Activated CD4-positive, alpha-beta T cell treated with anti-CD3 and anti-CD28 coated beads for 36 hours (primary cell): ENCODE measurements around the gene MBLAC2. TPM values are rescaled to one million over a fixed set of nuclear protein-coding genes. Genes with fewer than 3 reads are reported as not detected.

ENCODE experiments used
- ATAC-seq: fragments of 200-7000 bp; cut with Tn5 transposase; one replicate; pipeline ENCODE4 v1.10.0; 2021; ENCODE audit warnings: mild to moderate bottlenecking, moderate library complexity
- CTCF ChIA-PET: fragments of 350-600 bp; sonication (Branson Sonifier 250); formaldehyde crosslinking; loops from one replicate; lab custom pipeline; 2021; ENCODE audit warnings: antibody characterized with exemption; lab: Charles Lee
- POLR2A ChIA-PET: fragments of 350-600 bp; sonication (Branson Sonifier 250); formaldehyde crosslinking; loops from one replicate; lab custom pipeline; 2021; ENCODE audit warnings: antibody characterized with exemption, inconsistent platforms; lab: Charles Lee
- DNase-seq: peaks from one replicate; pipeline ENCODE4 v3.0.0-alpha.2; 2020
- H3K27ac Mint-ChIP-seq: one replicate; pipeline ENCODE4 v1.8.0; 2021; ENCODE audit warnings: mixed read lengths
- H3K27me3 Mint-ChIP-seq: one replicate; pipeline ENCODE4 v1.8.0; 2021; ENCODE audit warnings: mixed read lengths
- H3K36me3 Mint-ChIP-seq: one replicate; pipeline ENCODE4 v1.8.0; 2021; ENCODE audit warnings: low read depth, mixed read lengths
- H3K4me1 Mint-ChIP-seq: one replicate; pipeline ENCODE4 v1.8.0; 2021; ENCODE audit warnings: mixed read lengths
- H3K4me3 Mint-ChIP-seq: one replicate; pipeline ENCODE4 v1.8.0; 2021; ENCODE audit warnings: mild to moderate bottlenecking, moderate library complexity, mixed read lengths
- H3K9me3 Mint-ChIP-seq: one replicate; pipeline ENCODE4 v1.8.0; 2021; ENCODE audit warnings: low read depth, mixed read lengths
- intact Hi-C, 2 experiments: fragments of 100-400 bp; cut with DNase I in 1 of 2; cut with micrococcal nuclease in 1 of 2; formaldehyde crosslinking; loops; one replicate each; pipeline versions ENCODE4 v1.14.2 to v1.15.1; 2022 to 2024; cut with DNase I, micrococcal nuclease
- total RNA-seq, 2 experiments: library from RNA; stranded (reverse); gene quantifications; one replicate each; pipeline ENCODE4 v1.2.3, GENCODE V29; 2021

MBLAC2 gene
- total RNA-seq, result 1 to 10 TPM; 4.6 to 5.1 TPM

DNA sequence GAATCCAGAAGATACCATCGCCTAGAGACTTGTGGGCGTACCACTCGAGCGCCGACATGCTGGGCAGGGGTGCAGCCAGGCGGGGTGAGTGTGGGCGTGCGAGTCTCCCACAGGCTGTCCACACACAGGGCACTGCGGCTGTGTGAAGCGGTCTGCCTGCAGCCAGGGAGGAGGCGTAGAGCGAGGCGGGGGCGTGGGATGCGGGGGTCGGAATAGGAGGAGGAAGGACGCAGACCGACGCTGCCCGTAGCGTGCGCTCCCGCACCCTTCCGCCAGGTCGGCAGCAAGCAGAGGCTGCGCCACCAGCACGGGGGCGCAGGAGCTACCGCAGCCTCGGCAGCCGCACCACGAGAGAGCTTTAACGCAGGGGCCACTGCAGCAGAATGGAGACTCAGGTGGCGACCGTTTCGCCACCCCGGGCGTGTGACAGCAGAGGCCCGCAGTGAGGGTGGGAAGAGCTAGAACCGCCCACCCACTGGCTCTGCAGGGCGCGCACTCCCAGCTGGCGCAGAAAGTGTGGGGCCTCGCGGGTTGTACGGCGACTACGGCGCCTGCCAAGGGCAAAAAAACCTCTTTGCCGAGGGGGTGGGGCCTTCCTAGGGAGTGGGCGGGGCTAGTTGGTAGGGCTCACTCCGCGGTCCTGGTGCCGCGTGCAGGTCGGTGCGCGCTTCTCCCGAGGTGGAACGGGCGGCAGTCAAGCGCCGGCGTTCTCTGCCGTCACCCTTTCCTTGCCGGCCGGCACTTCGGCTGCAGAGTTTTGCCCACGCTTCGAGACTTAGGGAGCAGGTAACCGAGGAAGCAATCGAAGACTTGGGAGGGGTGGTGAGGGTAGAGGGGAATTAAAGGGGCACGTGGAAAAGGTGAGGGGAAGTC lies at the start of gene MBLAC2, which contains the start of gene POLR3G:
Gene MBLAC2 (minus strand): TSS at position 537 of the 873 bp plus-strand sequence. CDS start 479 bp downstream, at position 58.
Gene POLR3G (plus strand): TSS at position 630 of the 873 bp plus-strand sequence. CDS start 10,704 bp downstream, outside the sequence.
- H3K27me3 Mint-ChIP-seq, result no peaks in the 10 kb centered on the region
- POLR2A ChIA-PET, result interaction anchor here (0.8 to 1.2 kb wide), 5 partner anchors 56 to 74 kb away, joined by 3 to 5 read pairs (median 3); partner anchors contain the start of gene CETN3
- H3K4me1 Mint-ChIP-seq, result peaks cover 36% of the 10 kb centered on the region
- peaks cover 7% of the 10 kb centered on the region for H3K9me3 Mint-ChIP-seq
- ATAC-seq (peak; percentile 91), DNase-seq (peak; percentile 97)
- H3K27ac Mint-ChIP-seq, result peak within 1 kb of the TSS; percentile 89
- CTCF ChIA-PET, result interaction anchor here (0.6 to 3.2 kb wide), 7 partner anchors 8 to 1561 kb away, joined by 3 to 16 read pairs (median 3); partner anchors contain the start of gene CETN3
- H3K4me3 Mint-ChIP-seq, result peak within 1 kb of the TSS; percentile 95
- intact Hi-C loops, result loop anchor here (1.0 to 5.0 kb wide), 4 partner anchors 34 to 908 kb away; partner anchors contain the start of genes CETN3 (in 2 of the 2), LYSMD3 (in 2 of the 2) and ARRDC3 (in 1 of the 2)
- peaks cover 31% of the 10 kb centered on the region for H3K36me3 Mint-ChIP-seq

DNA sequence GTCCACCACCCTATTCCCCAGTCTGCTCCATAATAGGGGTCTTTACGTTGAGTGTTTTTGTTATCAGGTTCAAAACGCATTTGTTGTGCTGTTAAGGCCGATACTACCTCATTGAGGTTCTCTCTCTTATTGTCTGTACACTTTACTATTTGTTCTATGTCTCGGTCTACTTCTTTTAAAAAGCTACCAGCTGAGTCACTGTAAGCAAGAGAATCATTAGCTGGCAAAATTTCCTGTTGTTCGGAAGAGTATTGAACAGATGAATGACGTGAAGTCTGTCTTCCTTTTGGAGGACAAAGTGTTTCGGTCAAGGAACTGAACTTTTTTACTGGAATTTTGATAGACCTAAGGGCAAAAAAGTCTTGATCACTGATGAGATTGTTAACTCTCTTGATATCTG lies 44.5 kb upstream of the MBLAC2 start:
- ChIA-PET POLR2A (no interaction called here), CTCF (no interaction called here)
- Mint-ChIP-seq H3K27ac (no peak overlapping the region), H3K36me3 (peaks cover 35% of the 10 kb centered on the region), H3K4me1 (peaks cover 14% of the 10 kb centered on the region), H3K9me3 (no peaks in the 10 kb centered on the region), H3K27me3 (no peaks in the 10 kb centered on the region), H3K4me3 (no peak overlapping the region)
- DNase-seq (no peak), ATAC-seq (no peak)
- intact Hi-C loops, result no loop called here

DNA sequence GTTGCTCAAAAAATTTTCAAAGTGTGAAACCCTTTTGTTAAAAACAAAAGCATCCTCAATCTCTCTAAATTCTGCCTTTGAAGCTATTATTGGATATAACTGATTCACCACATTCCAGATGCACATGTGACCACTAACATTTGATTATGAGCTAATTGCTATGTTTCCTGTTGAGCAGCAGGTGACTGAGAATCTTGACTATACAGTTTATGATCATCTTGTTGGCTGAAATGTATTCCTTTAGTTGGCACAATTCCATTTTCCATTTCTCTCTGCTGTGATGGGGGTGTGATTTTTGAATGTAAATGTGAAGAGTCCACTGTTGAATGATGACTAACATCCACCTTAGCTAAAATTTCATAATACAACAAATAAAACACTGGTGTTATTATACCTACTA lies 44.1 kb upstream of the MBLAC2 start:
- DNase-seq (no peak), ATAC-seq (no peak)
- no peaks in the 10 kb centered on the region for H3K27me3 Mint-ChIP-seq
- no peak overlapping the region for H3K4me3 Mint-ChIP-seq
- H3K36me3 Mint-ChIP-seq, result peaks cover 35% of the 10 kb centered on the region
- intact Hi-C loops, result no loop called here
- no peak overlapping the region for H3K27ac Mint-ChIP-seq
- POLR2A ChIA-PET, result no interaction called here
- peaks cover 14% of the 10 kb centered on the region for H3K4me1 Mint-ChIP-seq
- CTCF ChIA-PET, result no interaction called here
- no peaks in the 10 kb centered on the region for H3K9me3 Mint-ChIP-seq

DNA sequence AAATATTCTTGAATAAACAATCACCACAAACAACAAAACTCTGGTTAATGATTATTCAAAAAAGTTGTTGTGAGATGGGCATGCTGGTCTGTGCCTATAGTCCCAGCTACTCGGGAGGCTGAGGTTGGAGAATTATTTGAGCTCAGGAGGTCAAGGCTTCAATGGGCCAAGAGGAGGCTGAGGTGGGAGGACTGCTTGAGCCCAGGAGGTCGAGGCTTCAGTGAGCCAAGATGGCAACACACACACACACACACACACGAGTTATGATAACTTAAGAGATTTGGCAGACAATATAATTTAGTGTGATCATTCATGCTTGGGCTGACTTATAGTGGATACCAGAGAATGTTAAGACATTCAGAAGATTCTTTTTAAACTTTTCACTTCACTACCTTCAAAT lies 39.9 kb upstream of the MBLAC2 start:
- POLR2A ChIA-PET, result no interaction called here
- CTCF ChIA-PET, result no interaction called here
- intact Hi-C loops, result no loop called here

DNA sequence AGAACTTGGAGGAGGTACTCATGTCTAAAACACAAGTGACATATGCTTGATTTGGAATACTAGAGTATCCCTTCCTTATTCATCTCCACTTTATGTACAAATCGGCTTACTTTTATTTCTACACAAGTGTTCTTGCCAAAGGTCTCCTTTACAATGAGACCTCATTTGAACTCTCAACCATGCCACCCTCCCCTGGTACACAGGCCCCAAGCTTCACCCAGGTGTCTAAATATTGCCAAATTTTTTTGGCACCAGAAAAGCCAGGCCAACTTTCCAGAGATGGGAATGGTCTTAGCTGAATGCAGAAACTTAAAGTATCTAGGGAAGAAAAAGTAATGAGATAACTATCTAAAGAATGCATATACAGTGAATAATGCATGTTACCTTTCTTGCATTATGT lies 35.9 kb upstream of the MBLAC2 start:
- POLR2A ChIA-PET, result no interaction called here
- no peak for DNase-seq
- no peak for ATAC-seq
- no peak overlapping the region for H3K27ac Mint-ChIP-seq
- H3K4me1 Mint-ChIP-seq, result peaks cover 5% of the 10 kb centered on the region
- H3K27me3 Mint-ChIP-seq, result no peaks in the 10 kb centered on the region
- intact Hi-C loops, result no loop called here
- H3K4me3 Mint-ChIP-seq, result no peak overlapping the region
- no peaks in the 10 kb centered on the region for H3K9me3 Mint-ChIP-seq
- H3K36me3 Mint-ChIP-seq, result peaks cover 24% of the 10 kb centered on the region
- CTCF ChIA-PET, result interaction anchor here (0.6 kb wide), 1 partner anchor 1708 kb away, joined by 3 read pairs; no protein-coding TSS in a partner anchor

More for the DNA sequence above, 39.9 kb upstream of the MBLAC2 start:
- Mint-ChIP-seq H3K9me3 (no peaks in the 10 kb centered on the region), H3K36me3 (peaks cover 18% of the 10 kb centered on the region), H3K4me3 (no peak overlapping the region), H3K27ac (no peak overlapping the region), H3K27me3 (no peaks in the 10 kb centered on the region), H3K4me1 (peaks cover 9% of the 10 kb centered on the region)
- DNase-seq, result no peak
- ATAC-seq, result no peak

DNA sequence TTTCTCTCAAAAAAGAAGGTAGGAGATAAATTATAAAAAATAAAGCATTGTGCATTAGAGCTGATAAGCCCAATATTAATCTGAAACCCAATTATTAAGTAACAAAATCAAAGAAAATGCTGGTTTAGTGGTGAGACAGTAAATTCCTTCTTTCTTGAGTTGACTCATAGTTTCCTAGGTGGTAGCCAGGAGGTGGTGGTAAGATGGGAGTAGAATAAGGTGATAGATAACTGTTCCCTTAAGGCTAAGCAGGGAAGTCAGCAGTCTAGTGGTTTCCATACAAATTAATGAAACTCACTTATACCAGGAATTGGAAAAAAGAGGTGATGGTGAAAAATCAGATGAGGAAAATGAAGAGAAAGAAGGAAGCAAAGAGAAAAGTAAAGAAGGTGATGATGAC lies 31.6 kb upstream of the MBLAC2 start:
- no peaks in the 10 kb centered on the region for H3K27me3 Mint-ChIP-seq
- intact Hi-C loops, result no loop called here
- POLR2A ChIA-PET, result no interaction called here
- peaks cover 5% of the 10 kb centered on the region for H3K4me1 Mint-ChIP-seq
- CTCF ChIA-PET, result no interaction called here
- H3K4me3 Mint-ChIP-seq, result no peak overlapping the region
- DNase-seq (no peak), ATAC-seq (no peak)
- H3K36me3 Mint-ChIP-seq, result peaks cover 16% of the 10 kb centered on the region
- no peaks in the 10 kb centered on the region for H3K9me3 Mint-ChIP-seq
- no peak overlapping the region for H3K27ac Mint-ChIP-seq

DNA sequence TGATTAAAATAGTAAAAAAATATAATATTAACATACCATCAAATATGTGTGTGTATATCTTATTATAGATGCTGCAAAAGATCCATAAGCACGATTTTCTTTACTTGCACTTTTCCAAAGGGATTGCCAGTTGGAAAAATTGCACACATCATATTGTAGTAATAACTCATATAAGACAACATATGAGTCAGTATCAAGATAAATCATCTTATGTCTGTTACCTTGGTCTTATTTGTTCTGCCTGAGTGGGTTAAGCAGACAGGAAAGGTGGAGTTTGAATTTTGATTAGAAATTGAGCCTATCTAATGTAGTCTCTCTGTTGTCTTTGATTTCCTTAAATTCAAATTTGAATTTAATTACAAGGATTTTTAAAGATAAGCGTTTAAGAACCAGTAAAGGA lies 30.2 kb upstream of the MBLAC2 start:
- ChIA-PET CTCF (no interaction called here), POLR2A (no interaction called here)
- H3K27me3 Mint-ChIP-seq, result no peaks in the 10 kb centered on the region
- peaks cover 16% of the 10 kb centered on the region for H3K36me3 Mint-ChIP-seq
- DNase-seq (no peak), ATAC-seq (no peak)
- H3K4me1 Mint-ChIP-seq, result peaks cover 5% of the 10 kb centered on the region
- no peak overlapping the region for H3K27ac Mint-ChIP-seq
- intact Hi-C loops, result no loop called here
- H3K4me3 Mint-ChIP-seq, result no peak overlapping the region
- no peaks in the 10 kb centered on the region for H3K9me3 Mint-ChIP-seq

DNA sequence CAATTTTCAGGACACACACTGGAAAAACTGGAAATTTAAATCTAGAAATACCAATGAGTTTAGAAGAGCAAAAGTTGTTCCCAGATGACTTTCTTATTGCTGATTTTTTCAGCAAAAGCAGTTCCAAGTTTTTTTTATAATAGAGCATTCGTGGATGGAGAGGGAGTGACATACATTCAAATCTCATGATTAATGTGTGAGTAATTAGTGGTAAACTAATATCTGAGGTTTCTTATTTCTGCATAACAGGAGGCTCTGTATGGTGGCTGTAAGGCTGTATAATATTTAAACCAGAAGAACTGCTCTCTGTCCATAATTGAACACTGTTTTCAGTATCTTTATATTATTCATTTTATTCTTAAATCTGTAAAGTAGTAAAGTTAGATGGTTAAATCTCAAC lies 29.0 kb upstream of the MBLAC2 start:
- no peak overlapping the region for H3K27ac Mint-ChIP-seq
- H3K4me1 Mint-ChIP-seq, result peaks cover 5% of the 10 kb centered on the region
- intact Hi-C loops, result no loop called here
- ChIA-PET CTCF (no interaction called here), POLR2A (no interaction called here)
- ATAC-seq (no peak), DNase-seq (no peak)
- H3K36me3 Mint-ChIP-seq, result peaks cover 11% of the 10 kb centered on the region
- H3K4me3 Mint-ChIP-seq, result no peak overlapping the region
- no peaks in the 10 kb centered on the region for H3K27me3 Mint-ChIP-seq
- no peaks in the 10 kb centered on the region for H3K9me3 Mint-ChIP-seq

DNA sequence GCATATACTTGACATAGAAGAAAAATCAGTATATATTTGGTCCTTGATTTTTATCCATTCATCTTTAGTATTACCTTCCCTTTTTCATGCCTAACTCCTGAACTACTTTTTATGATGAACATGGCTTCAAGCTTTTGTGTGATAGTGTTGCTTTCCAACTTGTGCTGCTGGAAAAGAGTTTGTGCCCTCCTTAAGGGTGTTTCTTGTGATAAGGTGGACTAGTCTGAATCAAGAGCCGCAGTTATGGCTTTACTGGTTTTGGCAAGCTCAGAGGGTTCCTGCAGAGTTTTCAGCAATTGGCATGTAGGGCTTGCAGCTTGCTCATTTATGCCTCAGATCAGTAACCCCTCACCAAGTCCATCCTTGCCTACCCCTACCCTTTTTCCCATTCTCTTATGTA lies 20.6 kb upstream of the MBLAC2 start:
- Mint-ChIP-seq H3K36me3 (peaks cover 10% of the 10 kb centered on the region), H3K27me3 (no peaks in the 10 kb centered on the region), H3K4me3 (no peak overlapping the region), H3K9me3 (peaks cover 3% of the 10 kb centered on the region), H3K27ac (no peak overlapping the region), H3K4me1 (no peaks in the 10 kb centered on the region)
- no peak for ATAC-seq
- ChIA-PET CTCF (interaction anchor here (0.7 kb wide), 1 partner anchor 84 kb away, joined by 3 read pairs; no protein-coding TSS in a partner anchor), POLR2A (no interaction called here)
- no peak for DNase-seq
- intact Hi-C loops, result no loop called here

DNA sequence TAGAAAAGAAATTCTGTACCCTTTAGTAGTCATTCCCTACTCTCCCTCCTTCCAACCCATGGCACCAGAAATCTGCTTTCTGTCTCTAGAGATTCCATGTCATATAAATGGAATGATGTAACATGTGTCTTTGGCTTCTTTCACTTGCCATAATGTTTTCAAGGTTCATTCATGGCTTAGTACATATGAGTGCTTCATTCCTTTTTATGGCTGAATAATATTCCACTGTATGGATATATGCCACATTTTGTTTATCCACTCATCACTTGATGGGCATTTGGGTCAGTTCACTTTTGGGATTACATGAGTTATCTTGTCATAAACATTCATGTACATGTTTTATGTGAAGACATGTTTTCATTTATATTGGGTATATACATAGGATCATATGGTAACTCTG lies 19.5 kb upstream of the MBLAC2 start:
- ChIA-PET CTCF (no interaction called here), POLR2A (no interaction called here)
- intact Hi-C loops, result no loop called here
- peaks cover 9% of the 10 kb centered on the region for H3K36me3 Mint-ChIP-seq
- H3K27ac Mint-ChIP-seq, result no peak overlapping the region
- no peaks in the 10 kb centered on the region for H3K27me3 Mint-ChIP-seq
- no peaks in the 10 kb centered on the region for H3K4me1 Mint-ChIP-seq
- H3K4me3 Mint-ChIP-seq, result no peak overlapping the region
- DNase-seq (no peak), ATAC-seq (no peak)
- H3K9me3 Mint-ChIP-seq, result peaks cover 3% of the 10 kb centered on the region

DNA sequence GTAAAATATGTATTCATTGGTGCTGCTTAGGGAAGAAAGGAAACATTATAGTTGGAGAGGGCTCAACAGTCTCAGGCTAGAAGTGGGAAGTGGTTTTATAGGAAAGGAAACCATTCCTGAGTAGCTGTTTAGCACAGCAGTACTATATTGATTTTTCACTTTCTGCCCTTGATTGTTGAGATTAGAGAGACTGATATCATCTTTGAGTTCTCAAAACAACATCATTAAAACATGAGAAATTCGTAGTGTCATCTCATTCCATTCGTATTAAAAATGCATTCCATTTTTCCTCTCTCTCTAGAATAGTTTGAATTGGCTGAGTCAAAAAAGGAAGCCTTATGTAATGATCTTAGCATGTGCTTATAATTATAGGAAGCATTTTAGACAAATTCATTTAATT lies 14.2 kb upstream of the MBLAC2 start:
- CTCF ChIA-PET, result interaction anchor here (0.7 to 1.2 kb wide), 3 partner anchors 8 to 223 kb away, joined by 3 to 4 read pairs (median 4); no protein-coding TSS in a partner anchor
- intact Hi-C loops, result no loop called here
- ATAC-seq (no peak), DNase-seq (no peak)
- no peak overlapping the region for H3K4me3 Mint-ChIP-seq
- H3K27me3 Mint-ChIP-seq, result no peaks in the 10 kb centered on the region
- no peak overlapping the region for H3K27ac Mint-ChIP-seq
- peaks cover 14% of the 10 kb centered on the region for H3K36me3 Mint-ChIP-seq
- no peaks in the 10 kb centered on the region for H3K4me1 Mint-ChIP-seq
- peaks cover 2% of the 10 kb centered on the region for H3K9me3 Mint-ChIP-seq
- POLR2A ChIA-PET, result no interaction called here

DNA sequence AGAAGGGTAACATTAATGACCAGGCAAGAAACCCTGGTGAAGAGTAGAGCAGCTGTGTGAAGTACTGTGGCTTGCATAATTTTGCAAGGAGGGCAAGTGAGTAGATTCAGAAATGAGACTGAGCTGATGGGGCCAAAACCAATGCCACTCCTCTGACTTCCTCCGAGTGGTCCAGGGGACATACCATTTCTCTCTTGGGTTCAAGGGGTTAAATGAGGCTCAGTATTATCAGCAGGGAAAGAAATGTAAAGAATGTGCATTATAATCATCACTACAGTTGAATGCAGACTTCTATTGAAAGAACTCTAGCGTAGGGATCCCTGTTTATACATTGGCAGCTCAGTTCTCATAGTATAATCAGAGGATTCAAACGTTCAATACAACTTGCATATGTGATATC lies 10.0 kb upstream of the MBLAC2 start:
- no peaks in the 10 kb centered on the region for H3K4me1 Mint-ChIP-seq
- H3K27me3 Mint-ChIP-seq, result no peaks in the 10 kb centered on the region
- ChIA-PET POLR2A (no interaction called here), CTCF (no interaction called here)
- peaks cover 2% of the 10 kb centered on the region for H3K9me3 Mint-ChIP-seq
- DNase-seq (no peak), ATAC-seq (no peak)
- H3K36me3 Mint-ChIP-seq, result peaks cover 14% of the 10 kb centered on the region
- intact Hi-C loops, result no loop called here
- H3K4me3 Mint-ChIP-seq, result no peak overlapping the region
- H3K27ac Mint-ChIP-seq, result no peak overlapping the region
